DMS53 treated with DMSO at 0.1 percent for 48 hours (cell line): ENCODE data around the gene NME7.

ENCODE experiments used
- DNase-seq: peaks from one replicate; lab custom pipeline; 2025; ENCODE audit not compliant: unreplicated experiment; lab: John Stamatoyannopoulos, UW

Gene NME7

DNA sequence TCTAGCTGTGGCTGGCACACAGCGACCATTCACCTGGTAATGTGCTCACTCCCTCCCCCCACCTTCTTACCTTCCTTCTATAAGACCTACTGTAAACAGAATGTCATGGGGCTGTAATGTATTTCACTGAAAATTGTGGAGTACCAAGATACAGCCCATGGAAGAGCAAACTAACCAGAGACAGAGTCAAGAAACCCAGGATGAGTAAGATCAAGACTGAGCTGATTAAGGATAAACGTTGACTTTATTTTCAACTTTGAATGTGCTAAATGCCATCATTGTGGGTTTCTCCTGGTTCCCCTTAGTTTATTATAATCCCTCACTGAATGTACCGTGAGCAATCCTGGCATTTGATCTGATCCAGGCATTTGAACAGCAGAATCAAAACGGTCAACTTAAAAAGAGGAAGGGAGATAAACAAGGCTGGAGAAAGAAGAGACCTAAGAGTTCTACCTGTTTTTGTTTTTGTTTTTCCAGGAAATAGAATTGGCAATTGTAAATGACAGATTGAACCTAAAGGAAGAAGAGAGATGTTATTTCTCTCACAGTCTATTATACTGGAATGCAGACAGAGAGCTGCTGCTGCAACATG is 277.2 kb downstream of the NME7 start:
- DNase-seq = no peak

DNA sequence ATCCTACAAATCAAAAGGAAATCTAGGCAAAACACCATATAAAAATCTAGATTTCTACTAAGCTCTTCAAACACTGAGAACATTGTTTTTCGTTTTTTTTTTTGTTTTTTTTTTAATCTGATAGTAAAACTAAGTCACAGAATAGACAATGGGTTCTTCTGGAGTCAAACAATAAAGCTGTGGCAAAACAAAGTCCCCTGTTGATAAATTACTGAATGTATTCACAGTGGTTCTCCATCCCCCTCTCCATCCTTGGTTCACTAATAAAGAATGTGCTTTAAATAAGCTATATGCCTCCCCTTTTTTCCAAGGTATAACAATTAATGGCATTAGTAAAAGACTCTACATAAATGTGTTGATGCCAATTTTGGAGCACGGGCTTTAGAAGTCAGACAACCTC is 277.8 kb downstream of the NME7 start:
- no peak for DNase-seq

GRCh38 chr1:169087876-169088275 is 279.7 kb downstream of the NME7 start:
- DNase-seq = no peak

DNA sequence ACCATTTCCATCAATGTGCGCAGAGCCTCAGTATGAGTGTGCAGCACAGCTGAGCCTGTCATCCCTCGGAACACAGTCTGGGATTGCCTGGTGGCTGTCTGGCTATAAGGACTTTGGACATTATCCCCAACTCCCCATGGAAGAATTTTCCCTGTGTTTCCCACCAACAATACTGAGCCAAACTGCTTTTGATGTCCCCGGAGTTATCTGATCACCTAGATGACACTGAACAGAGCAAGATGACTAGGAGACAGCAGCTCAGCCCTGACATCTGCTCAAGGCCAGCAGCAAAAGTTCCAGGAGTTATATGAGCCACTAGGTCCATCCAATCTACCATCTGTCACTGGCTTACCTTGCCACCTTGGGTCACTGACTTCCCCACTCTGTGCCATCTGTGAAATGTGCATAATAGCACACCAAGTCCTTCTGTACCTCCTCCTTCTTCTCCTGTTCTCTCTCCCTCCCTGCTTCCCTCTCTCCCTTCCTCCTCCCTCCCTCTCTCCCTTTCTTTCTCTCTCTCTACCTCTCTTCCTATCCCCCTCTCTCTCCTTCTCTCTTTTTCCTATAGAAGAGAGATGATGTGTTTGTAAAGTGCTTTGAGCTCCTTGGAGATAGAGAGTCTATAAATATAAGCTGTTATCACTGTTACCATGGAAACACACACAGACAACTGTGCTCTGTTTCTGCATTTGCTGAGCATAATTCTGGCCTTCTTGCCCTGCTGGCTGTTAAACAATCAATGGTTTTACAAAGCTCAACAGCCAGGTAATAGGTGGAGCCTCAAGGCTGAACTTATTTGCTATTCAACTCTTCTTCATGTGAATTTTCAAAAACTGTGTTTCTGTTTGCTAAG is 280.8 kb downstream of the NME7 start:
- no peak for DNase-seq

GRCh38 chr1:169085911-169086310 is 281.7 kb downstream of the NME7 start:
- no peak for DNase-seq
